Duodenal mucosa (tissue), 2 donors: ENCODE data around the gene CSRP1.
A peak's percentile ranks its signal among the peaks of the same experiment; 100 is the strongest.

Source experiments
- H3K27ac ChIP-seq: one replicate; pipeline ENCODE4 v1.7.0; 2013; ENCODE audit warnings: low read depth, low read length
- H3K27me3 ChIP-seq, 2 donors: one replicate each; pipeline ENCODE4 v1.7.0; 2013; ENCODE audit warnings: low read length in 2 of 2, control low read depth in 1 of 2; ENCODE audit not compliant: insufficient read depth in 2 of 2, control insufficient read depth in 1 of 2
- H3K36me3 ChIP-seq, 2 donors: one replicate each; pipeline ENCODE4 v1.7.0; 2013; ENCODE audit warnings: low read length in 2 of 2, control low read depth in 1 of 2; ENCODE audit not compliant: insufficient read depth in 2 of 2, control insufficient read depth in 1 of 2
- H3K4me1 ChIP-seq, 2 donors: one replicate each; pipeline ENCODE4 v1.7.0; 2013; ENCODE audit warnings: low read length in 2 of 2, control low read depth in 1 of 2; ENCODE audit not compliant: insufficient read depth in 2 of 2, control insufficient read depth in 1 of 2
- H3K4me3 ChIP-seq, 2 donors: one replicate each; pipeline ENCODE4 v1.7.0; 2013; ENCODE audit warnings: low read length in 2 of 2, low read depth in 1 of 2
- H3K9ac ChIP-seq, 2 donors: one replicate each; pipeline ENCODE4 v1.7.0; 2013; ENCODE audit warnings: low read length in 2 of 2, low read depth in 1 of 2
- H3K9me3 ChIP-seq, 2 donors: one replicate each; pipeline ENCODE4 v1.7.0; 2013; ENCODE audit warnings: low read length in 2 of 2, control low read depth in 1 of 2; ENCODE audit not compliant: control insufficient read depth in 1 of 2

CSRP1 gene

GRCh38 chr1:201537467-201537866 is 30.5 kb upstream of the CSRP1 start:
- Histone ChIP-seq H3K27me3 (peaks cover 30 to 40% of the 10 kb centered on the region in 2 donors), H3K4me3 (no peak overlapping the region), H3K9me3 (no peaks in the 10 kb centered on the region), H3K36me3 (no peaks in the 10 kb centered on the region), H3K4me1 (peaks cover 13 to 22% of the 10 kb centered on the region in 2 donors), H3K9ac (no peak overlapping the region), H3K27ac (no peak overlapping the region)

- no peak overlapping the region for H3K9ac ChIP-seq
- H3K27me3 ChIP-seq = peaks cover 30 to 40% of the 10 kb centered on the region in 2 donors
- H3K27ac ChIP-seq = no peak overlapping the region
- no peaks in the 10 kb centered on the region for H3K9me3 ChIP-seq
- H3K4me3 ChIP-seq = no peak overlapping the region
- H3K36me3 ChIP-seq = no peaks in the 10 kb centered on the region
- peaks cover 13 to 22% of the 10 kb centered on the region in 2 donors for H3K4me1 ChIP-seq
Observed at GRCh38 chr1:201537028-201537427, 30.1 kb upstream of the CSRP1 start.

- Histone ChIP-seq H3K36me3 (no peaks in the 10 kb centered on the region), H3K4me3 (no peak overlapping the region), H3K27ac (peak overlapping the region; percentile 12), H3K27me3 (peaks cover 30 to 40% of the 10 kb centered on the region in 2 donors), H3K4me1 (peaks cover 13 to 22% of the 10 kb centered on the region in 2 donors), H3K9ac (no peak overlapping the region), H3K9me3 (no peaks in the 10 kb centered on the region)
Observed at GRCh38 chr1:201536558-201536957, 29.6 kb upstream of the CSRP1 start.

- no peaks in the 10 kb centered on the region for H3K36me3 ChIP-seq
- H3K27me3 ChIP-seq = peaks cover 27 to 37% of the 10 kb centered on the region in 2 donors
- no peaks in the 10 kb centered on the region for H3K9me3 ChIP-seq
- H3K4me3 ChIP-seq = no peak overlapping the region
- peaks cover 13 to 23% of the 10 kb centered on the region in 2 donors for H3K4me1 ChIP-seq
- H3K27ac ChIP-seq = peak overlapping the region; percentile 33
- H3K9ac ChIP-seq = no peak overlapping the region
Observed at GRCh38 chr1:201535919-201536245, 29.0 kb upstream of the CSRP1 start.

- no peak overlapping the region for H3K9ac ChIP-seq
- no peaks in the 10 kb centered on the region for H3K9me3 ChIP-seq
- peaks cover 13 to 25% of the 10 kb centered on the region in 2 donors for H3K4me1 ChIP-seq
- H3K4me3 ChIP-seq = no peak overlapping the region
- H3K36me3 ChIP-seq = no peaks in the 10 kb centered on the region
- no peak overlapping the region for H3K27ac ChIP-seq
- H3K27me3 ChIP-seq = peaks cover 24 to 31% of the 10 kb centered on the region in 2 donors
Observed at GRCh38 chr1:201535046-201535918, 28.4 kb upstream of the CSRP1 start.

GRCh38 chr1:201533836-201534235 is 26.9 kb upstream of the CSRP1 start:
- no peaks in the 10 kb centered on the region for H3K36me3 ChIP-seq
- H3K27ac ChIP-seq = no peak overlapping the region
- H3K4me3 ChIP-seq = no peak overlapping the region
- H3K9ac ChIP-seq = no peak overlapping the region
- H3K9me3 ChIP-seq = no peaks in the 10 kb centered on the region
- H3K27me3 ChIP-seq = peaks cover 16 to 22% of the 10 kb centered on the region in 2 donors
- peaks cover 16 to 18% of the 10 kb centered on the region in 2 donors for H3K4me1 ChIP-seq

GRCh38 chr1:201531551-201532425 is 24.9 kb upstream of the CSRP1 start:
- Histone ChIP-seq H3K27me3 (peaks cover 0 to 4% of the 10 kb centered on the region in 2 donors), H3K9ac (no peak overlapping the region), H3K4me1 (peaks cover 5 to 12% of the 10 kb centered on the region in 2 donors), H3K9me3 (no peaks in the 10 kb centered on the region), H3K27ac (no peak overlapping the region), H3K36me3 (no peaks in the 10 kb centered on the region), H3K4me3 (no peak overlapping the region)

GRCh38 chr1:201530741-201531531 is 24.0 kb upstream of the CSRP1 start:
- Histone ChIP-seq H3K27ac (no peak overlapping the region), H3K9me3 (no peaks in the 10 kb centered on the region)

GRCh38 chr1:201528631-201529252 is 21.8 kb upstream of the CSRP1 start:
- H3K9ac ChIP-seq = no peak overlapping the region
- no peaks in the 10 kb centered on the region for H3K36me3 ChIP-seq
- no peaks in the 10 kb centered on the region for H3K9me3 ChIP-seq
- no peaks in the 10 kb centered on the region for H3K27me3 ChIP-seq
- peak overlapping the region; percentile 44 for H3K27ac ChIP-seq
- H3K4me3 ChIP-seq = no peak overlapping the region
- H3K4me1 ChIP-seq = peaks cover 3 to 8% of the 10 kb centered on the region in 2 donors

More at GRCh38 chr1:201530741-201531531, 24.0 kb upstream of the CSRP1 start:
- Histone ChIP-seq H3K36me3 (no peaks in the 10 kb centered on the region), H3K4me3 (no peak overlapping the region), H3K9ac (no peak overlapping the region), H3K4me1 (peaks cover 3 to 12% of the 10 kb centered on the region in 2 donors), H3K27me3 (no peaks in the 10 kb centered on the region)
